ENCODE results near the gene BTBD7. TPM values are rescaled to one million over a fixed set of nuclear protein-coding genes. Genes with fewer than 3 reads are reported as not detected.
"Not testable (repeated sequence)": the region's sequence is repeated elsewhere in the genome, so short reads cannot be mapped to it uniquely, and the experiment has no call there.

BTBD7 gene
- total and polyA plus RNA-seq, 5 donors from 2014 or later: 6.5 to 27.8 (median 10.7) TPM

DNA sequence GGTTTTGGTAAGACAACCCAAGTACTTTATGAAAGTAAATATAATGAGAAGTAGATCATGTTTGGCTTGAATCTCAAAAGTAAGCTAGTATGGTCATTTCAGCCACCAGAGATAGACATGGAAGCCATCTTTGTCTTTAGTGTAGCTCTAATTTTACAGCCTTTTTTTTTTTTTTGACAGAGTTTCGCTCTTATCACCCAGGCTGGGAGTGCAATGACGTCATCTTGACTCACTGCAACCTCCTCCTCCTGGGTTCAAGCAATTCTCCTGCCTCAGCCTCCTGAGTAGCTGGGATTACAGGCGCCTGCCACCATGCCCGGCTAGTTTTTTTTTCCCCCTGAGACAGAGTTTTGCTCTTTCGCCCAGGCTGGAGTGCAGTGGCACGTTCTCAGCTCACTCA lies 22.0 kb upstream of the BTBD7 start:
- H3K27ac ChIP-seq (ENCODE audit: insufficient read depth, low read length, poor library complexity, severe bottlenecking); DNase-seq; H3K4me3 Mint-ChIP-seq; H3K27me3 ChIP-seq (ENCODE audit: control insufficient read depth, insufficient read depth, low read length); H3K36me3 Mint-ChIP-seq; H3K4me1 Mint-ChIP-seq; H3K9me3 Mint-ChIP-seq; H3K36me3 ChIP-seq (ENCODE audit: control insufficient read depth, insufficient read depth, low read length); H3K27ac Mint-ChIP-seq; H3K4me1 ChIP-seq (ENCODE audit: control insufficient read depth, insufficient read depth, low read length, poor library complexity, severe bottlenecking); ATAC-seq (ENCODE audit: low read depth in 2 of 2); H3K9me3 ChIP-seq (ENCODE audit: control insufficient read depth in 2 of 2, low read length in 2 of 2); H3K4me3 ChIP-seq (ENCODE audit: low read depth, low read length): not testable (repeated sequence)
- H3K27me3 Mint-ChIP-seq: peaks cover 11% of the 10 kb centered on the region

DNA sequence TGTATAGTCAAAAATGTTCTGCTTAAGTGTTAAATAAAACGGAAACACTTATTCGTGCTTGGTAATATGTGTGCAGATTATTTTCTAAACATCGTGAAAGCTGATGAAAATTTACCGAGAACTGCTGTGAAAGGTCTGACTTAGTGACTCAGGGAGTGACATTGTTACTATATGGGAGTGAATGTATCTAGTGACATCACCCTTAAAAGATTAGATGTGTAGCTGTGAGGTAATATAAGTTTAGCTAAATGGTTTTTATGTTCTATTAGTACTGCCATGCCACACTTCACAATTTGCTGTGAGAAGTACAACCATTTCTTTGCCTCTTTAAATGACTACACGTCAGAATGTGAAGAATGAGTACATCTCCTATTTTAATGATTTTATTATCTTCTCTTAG lies 15.5 kb upstream of the BTBD7 start:
- Mint-ChIP-seq H3K4me3 (no peak overlapping the region), H3K36me3 (no peaks in the 10 kb centered on the region), H3K27me3 (peaks cover 25% of the 10 kb centered on the region), H3K9me3 (peaks cover 0 to 3% (median 0%) of the 10 kb centered on the region in 7 donors), H3K4me1 (no peaks in the 10 kb centered on the region), H3K27ac (no peak overlapping the region)
- ATAC-seq (ENCODE audit: low read depth in 2 of 2) (no peak), DNase-seq (no peak)
- peaks cover 9% of the 10 kb centered on the region for H3K27me3 ChIP-seq (ENCODE audit: control insufficient read depth, insufficient read depth, low read length)
- no peaks in the 10 kb centered on the region for H3K9me3 ChIP-seq (ENCODE audit: control insufficient read depth in 2 of 2, low read length in 2 of 2)
- H3K4me1 ChIP-seq (ENCODE audit: control insufficient read depth, insufficient read depth, low read length, poor library complexity, severe bottlenecking): no peaks in the 10 kb centered on the region
- no peak overlapping the region for H3K4me3 ChIP-seq (ENCODE audit: low read depth, low read length)
- no peaks in the 10 kb centered on the region for H3K36me3 ChIP-seq (ENCODE audit: control insufficient read depth, insufficient read depth, low read length)
- H3K27ac ChIP-seq (ENCODE audit: insufficient read depth, low read length, poor library complexity, severe bottlenecking): no peak overlapping the region

DNA sequence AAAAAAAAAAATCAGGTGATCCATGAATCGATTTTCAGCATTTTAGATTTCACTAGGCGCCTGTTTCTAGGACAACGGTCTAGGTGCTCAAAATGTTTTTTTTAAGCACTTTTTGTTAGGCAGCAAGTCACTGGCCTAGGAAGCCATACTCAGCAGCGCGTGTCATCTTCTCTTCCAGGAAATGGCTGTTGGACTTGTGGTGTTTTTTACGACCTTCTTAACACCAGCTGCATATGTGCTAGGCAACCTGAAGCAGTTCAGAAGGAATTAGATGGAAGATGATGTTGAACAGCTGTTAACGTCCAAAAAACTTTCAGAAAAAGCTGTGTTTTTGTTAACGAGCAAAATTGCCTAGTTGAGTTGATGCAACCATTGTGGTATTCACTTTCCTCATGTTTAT lies 15.0 kb upstream of the BTBD7 start:
- DNase-seq: peak in 1 of 3 donors; percentile 16
- no peaks in the 10 kb centered on the region for H3K4me1 Mint-ChIP-seq
- Histone ChIP-seq H3K27me3 (ENCODE audit: control insufficient read depth, insufficient read depth, low read length) (peaks cover 9% of the 10 kb centered on the region), H3K4me1 (ENCODE audit: control insufficient read depth, insufficient read depth, low read length, poor library complexity, severe bottlenecking) (no peaks in the 10 kb centered on the region), H3K4me3 (ENCODE audit: low read depth, low read length) (no peak overlapping the region), H3K9me3 (ENCODE audit: control insufficient read depth in 2 of 2, low read length in 2 of 2) (no peaks in the 10 kb centered on the region), H3K36me3 (ENCODE audit: control insufficient read depth, insufficient read depth, low read length) (no peaks in the 10 kb centered on the region), H3K27ac (ENCODE audit: insufficient read depth, low read length, poor library complexity, severe bottlenecking) (no peak overlapping the region)
- no peak for ATAC-seq (ENCODE audit: low read depth in 2 of 2)
- no peak overlapping the region for H3K4me3 Mint-ChIP-seq
- H3K27me3 Mint-ChIP-seq: peaks cover 25% of the 10 kb centered on the region
- H3K9me3 Mint-ChIP-seq: peaks cover 0 to 4% (median 0%) of the 10 kb centered on the region in 7 donors
- no peak overlapping the region for H3K27ac Mint-ChIP-seq
- H3K36me3 Mint-ChIP-seq: no peaks in the 10 kb centered on the region

DNA sequence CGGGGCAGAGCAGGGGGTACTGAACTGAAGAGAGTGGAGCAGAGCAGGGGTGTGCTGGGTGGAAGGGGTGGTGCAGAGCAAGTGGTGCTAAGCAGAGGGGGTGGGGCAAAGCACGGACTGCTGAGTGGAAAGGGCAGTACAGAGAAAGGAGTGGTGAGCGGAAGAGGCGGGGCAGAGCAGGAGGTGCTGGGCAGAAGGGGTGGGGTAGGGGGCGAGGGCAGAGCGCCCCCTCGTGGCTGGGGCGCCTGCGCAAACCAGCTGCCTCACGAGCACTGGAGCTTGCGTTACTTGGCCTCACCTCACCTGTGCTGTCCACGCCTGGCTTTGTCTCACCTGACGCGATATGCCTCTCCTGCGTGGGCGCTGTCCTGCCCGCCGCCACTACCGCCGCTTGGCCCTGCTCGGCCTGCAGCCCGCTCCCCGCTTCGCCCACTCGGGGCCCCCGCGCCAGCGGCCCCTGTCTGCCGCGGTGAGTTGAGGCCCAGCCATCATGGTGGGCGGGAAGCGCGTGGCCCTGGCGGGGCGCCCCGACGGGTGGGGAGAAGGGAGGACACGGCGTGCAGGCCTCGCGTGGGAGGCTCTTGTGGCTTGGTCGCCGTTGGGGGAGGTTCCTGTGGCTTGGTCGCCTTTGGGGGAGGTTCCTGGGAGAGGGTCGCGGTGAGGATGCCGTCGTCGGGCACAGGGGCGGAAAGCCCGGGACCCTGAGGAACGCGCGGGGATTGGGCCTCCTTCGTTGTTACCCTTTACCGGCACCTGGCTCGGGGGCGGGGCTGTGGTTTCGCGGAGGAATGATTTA lies 14.3 kb upstream of the BTBD7 start, which contains the start of gene COX8C:
COX8C (plus strand) TSS at position 257 of the 796 bp plus-strand sequence; CDS start at position 344, 87 bp downstream.
- Mint-ChIP-seq H3K9me3 (peaks cover 0 to 6% (median 0%) of the 10 kb centered on the region in 7 donors), H3K27me3 (peaks cover 25% of the 10 kb centered on the region), H3K36me3 (no peaks in the 10 kb centered on the region), H3K27ac (no peak within 1 kb of the TSS), H3K4me3 (no peak within 1 kb of the TSS), H3K4me1 (no peaks in the 10 kb centered on the region)
- H3K27me3 ChIP-seq (ENCODE audit: control insufficient read depth, insufficient read depth, low read length): peaks cover 9% of the 10 kb centered on the region
- H3K27ac ChIP-seq (ENCODE audit: insufficient read depth, low read length, poor library complexity, severe bottlenecking): no peak within 1 kb of the TSS
- no peaks in the 10 kb centered on the region for H3K4me1 ChIP-seq (ENCODE audit: control insufficient read depth, insufficient read depth, low read length, poor library complexity, severe bottlenecking)
- no peaks in the 10 kb centered on the region for H3K36me3 ChIP-seq (ENCODE audit: control insufficient read depth, insufficient read depth, low read length)
- ATAC-seq (ENCODE audit: low read depth in 2 of 2) (no peak), DNase-seq (no peak)
- H3K9me3 ChIP-seq (ENCODE audit: control insufficient read depth in 2 of 2, low read length in 2 of 2): no peaks in the 10 kb centered on the region
- no peak within 1 kb of the TSS for H3K4me3 ChIP-seq (ENCODE audit: low read depth, low read length)

DNA sequence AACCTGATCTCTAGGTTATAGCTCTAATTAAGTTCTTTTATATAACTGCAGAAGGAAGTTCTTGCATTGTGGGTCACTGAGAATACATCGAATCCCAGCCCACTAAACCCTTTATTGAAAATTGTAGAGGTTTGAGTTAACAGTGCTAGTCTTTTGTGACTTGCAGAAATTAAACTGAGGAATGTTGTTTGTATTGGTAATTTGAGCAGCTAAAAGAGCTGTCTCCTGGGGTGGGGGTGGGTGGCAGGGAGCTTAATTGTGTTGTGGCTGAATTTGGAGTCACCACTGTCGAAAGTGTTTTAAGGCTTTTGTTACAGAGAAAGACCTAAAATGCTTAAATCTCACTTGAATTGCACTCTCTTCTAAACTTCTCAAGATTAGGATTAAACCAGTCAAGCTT lies 11.0 kb upstream of the BTBD7 start:
- Mint-ChIP-seq H3K27me3 (peaks cover 17% of the 10 kb centered on the region), H3K4me1 (peaks cover 0 to 4% (median 0%) of the 10 kb centered on the region in 4 donors), H3K4me3 (no peak overlapping the region), H3K9me3 (peaks cover 0 to 9% (median 1%) of the 10 kb centered on the region in 7 donors), H3K27ac (no peak overlapping the region), H3K36me3 (no peaks in the 10 kb centered on the region)
- H3K4me1 ChIP-seq (ENCODE audit: control insufficient read depth, insufficient read depth, low read length, poor library complexity, severe bottlenecking): no peaks in the 10 kb centered on the region
- no peak overlapping the region for H3K27ac ChIP-seq (ENCODE audit: insufficient read depth, low read length, poor library complexity, severe bottlenecking)
- no peak overlapping the region for H3K4me3 ChIP-seq (ENCODE audit: low read depth, low read length)
- no peak for ATAC-seq (ENCODE audit: low read depth in 2 of 2)
- H3K36me3 ChIP-seq (ENCODE audit: control insufficient read depth, insufficient read depth, low read length): no peaks in the 10 kb centered on the region
- H3K27me3 ChIP-seq (ENCODE audit: control insufficient read depth, insufficient read depth, low read length): peaks cover 9% of the 10 kb centered on the region
- no peak for DNase-seq
- no peaks in the 10 kb centered on the region for H3K9me3 ChIP-seq (ENCODE audit: control insufficient read depth in 2 of 2, low read length in 2 of 2)

DNA sequence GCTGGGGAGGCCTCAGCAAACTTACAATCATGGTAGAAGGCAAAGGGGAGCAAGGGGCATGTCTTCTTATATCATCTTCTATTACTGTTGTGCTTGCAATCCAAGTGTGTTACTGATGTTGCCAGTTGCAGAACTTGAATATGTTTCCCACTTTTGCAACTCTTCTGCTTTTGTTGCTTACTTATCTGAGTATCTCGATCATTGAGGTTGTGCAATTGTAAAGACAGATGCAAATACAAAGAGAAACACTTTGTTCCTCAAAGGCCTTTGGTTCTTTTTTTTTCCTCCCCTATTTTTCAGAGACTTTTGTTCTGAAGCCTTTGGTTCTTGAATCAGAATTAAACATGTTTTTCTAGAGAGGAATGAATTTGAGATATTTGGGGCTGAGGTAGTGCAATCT lies 10.4 kb upstream of the BTBD7 start:
- H3K27ac ChIP-seq (ENCODE audit: insufficient read depth, low read length, poor library complexity, severe bottlenecking): no peak overlapping the region
- Mint-ChIP-seq H3K27ac (no peak overlapping the region), H3K4me1 (peaks cover 0 to 5% (median 0%) of the 10 kb centered on the region in 4 donors), H3K4me3 (no peak overlapping the region), H3K9me3 (peaks cover 0 to 9% (median 1%) of the 10 kb centered on the region in 7 donors), H3K36me3 (no peaks in the 10 kb centered on the region), H3K27me3 (peaks cover 12% of the 10 kb centered on the region)
- no peaks in the 10 kb centered on the region for H3K4me1 ChIP-seq (ENCODE audit: control insufficient read depth, insufficient read depth, low read length, poor library complexity, severe bottlenecking)
- DNase-seq: no peak
- no peak overlapping the region for H3K4me3 ChIP-seq (ENCODE audit: low read depth, low read length)
- H3K36me3 ChIP-seq (ENCODE audit: control insufficient read depth, insufficient read depth, low read length): no peaks in the 10 kb centered on the region
- H3K27me3 ChIP-seq (ENCODE audit: control insufficient read depth, insufficient read depth, low read length): peaks cover 9% of the 10 kb centered on the region
- H3K9me3 ChIP-seq (ENCODE audit: control insufficient read depth in 2 of 2, low read length in 2 of 2): no peaks in the 10 kb centered on the region
- ATAC-seq (ENCODE audit: low read depth in 2 of 2): no peak

DNA sequence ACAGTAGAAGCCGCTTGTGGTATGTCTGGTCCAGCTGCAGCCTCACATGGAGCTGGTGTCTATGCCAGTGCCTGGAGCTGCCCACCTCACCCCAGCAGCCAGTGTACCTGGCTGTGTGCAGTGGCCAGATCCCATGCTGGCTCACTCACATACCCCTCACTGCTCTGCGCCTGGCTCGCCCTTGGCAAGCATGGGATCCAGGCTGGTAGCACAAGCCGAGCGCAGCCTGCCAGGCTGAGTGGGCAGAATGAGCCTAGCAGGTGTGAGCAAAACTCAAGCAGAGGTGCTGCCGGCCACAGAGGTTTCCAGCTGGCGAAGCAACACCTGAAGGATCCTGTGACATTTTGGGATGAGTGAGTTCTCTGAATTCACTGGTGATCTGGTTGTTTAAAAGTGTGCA lies 5.0 kb upstream of the BTBD7 start:
- no peaks in the 10 kb centered on the region for H3K27me3 Mint-ChIP-seq

More for the DNA sequence above, 5.0 kb upstream of the BTBD7 start:
- Histone ChIP-seq H3K27me3 (ENCODE audit: control insufficient read depth, insufficient read depth, low read length) (no peaks in the 10 kb centered on the region), H3K36me3 (ENCODE audit: control insufficient read depth, insufficient read depth, low read length) (no peaks in the 10 kb centered on the region), H3K4me1 (ENCODE audit: control insufficient read depth, insufficient read depth, low read length, poor library complexity, severe bottlenecking) (peaks cover 10% of the 10 kb centered on the region), H3K9me3 (ENCODE audit: control insufficient read depth in 2 of 2, low read length in 2 of 2) (no peaks in the 10 kb centered on the region), H3K27ac (ENCODE audit: insufficient read depth, low read length, poor library complexity, severe bottlenecking) (no peak overlapping the region), H3K4me3 (ENCODE audit: low read depth, low read length) (no peak overlapping the region)
- no peak overlapping the region for H3K27ac Mint-ChIP-seq
- ATAC-seq (ENCODE audit: low read depth in 2 of 2) (no peak), DNase-seq (no peak)
- H3K36me3 Mint-ChIP-seq: no peaks in the 10 kb centered on the region
- peaks cover 0 to 9% (median 1%) of the 10 kb centered on the region in 7 donors for H3K9me3 Mint-ChIP-seq
- peaks cover 4 to 25% (median 9%) of the 10 kb centered on the region in 4 donors for H3K4me1 Mint-ChIP-seq
- peak overlapping the region in 1 of 4 donors; percentile 66 for H3K4me3 Mint-ChIP-seq
